Astrocyte (in vitro differentiated cells and primary cell): ENCODE measurements around the gene INTS4. TPM values are rescaled to one million over a fixed set of nuclear protein-coding genes. Genes with fewer than 3 reads are reported as not detected.
"Not testable (repeated sequence)": the region's sequence is repeated elsewhere in the genome, so short reads cannot be mapped to it uniquely, and the experiment has no call there.

Experiments
- DNase-seq: peaks from one replicate; pipeline ENCODE4 v3.0.0-alpha.2; 2010; ENCODE audit warnings: low read depth
- FAIRE-seq: peaks from 2 replicates; lab custom pipeline; 2011; peaks lifted over from hg19 to GRCh38; lab: Jason Lieb, UNC
- H2AFZ ChIP-seq: 2 replicates; pipeline ENCODE4 v1.6.0; 2012; ENCODE audit warnings: low read depth, low read length, inconsistent platforms
- H3K27ac ChIP-seq: 2 replicates; pipeline ENCODE4 v1.5.1; 2011; ENCODE audit warnings: low read depth, low read length, inconsistent platforms
- H3K27me3 ChIP-seq: 2 replicates; pipeline ENCODE4 v1.6.0; 2011; ENCODE audit warnings: low read length, inconsistent platforms; ENCODE audit not compliant: insufficient read depth
- H3K36me3 ChIP-seq: 2 replicates; pipeline ENCODE4 v1.5.1; 2011; ENCODE audit warnings: low read length, inconsistent platforms; ENCODE audit not compliant: insufficient read depth
- H3K4me1 ChIP-seq: 2 replicates; pipeline ENCODE4 v1.5.1; 2011; ENCODE audit warnings: low read length, inconsistent platforms; ENCODE audit not compliant: insufficient read depth
- H3K4me2 ChIP-seq: 2 replicates; pipeline ENCODE4 v1.6.0; 2012; ENCODE audit warnings: low read length, inconsistent platforms
- H3K4me3 ChIP-seq: 2 replicates; pipeline ENCODE4 v1.5.1; 2011; ENCODE audit warnings: low read depth, mild to moderate bottlenecking, low read length, inconsistent platforms; ENCODE audit not compliant: insufficient read depth
- H3K79me2 ChIP-seq: 2 replicates; pipeline ENCODE4 v1.6.0; 2012; ENCODE audit warnings: mild to moderate bottlenecking, low read length, inconsistent platforms; ENCODE audit not compliant: insufficient read depth
- H3K9ac ChIP-seq: 2 replicates; pipeline ENCODE4 v1.6.0; 2012; ENCODE audit warnings: mild to moderate bottlenecking, low read length, inconsistent platforms
- H3K9me3 ChIP-seq: 2 replicates; pipeline ENCODE4 v1.5.1; 2012; ENCODE audit warnings: low read depth, mild to moderate bottlenecking, low read length, inconsistent platforms; ENCODE audit not compliant: insufficient read depth
- H4K20me1 ChIP-seq: 2 replicates; pipeline ENCODE4 v1.6.0; 2012; ENCODE audit warnings: low read length, inconsistent platforms; ENCODE audit not compliant: insufficient read depth
- H3K27ac Mint-ChIP-seq: one replicate; pipeline ENCODE4 v1.8.0; 2021; ENCODE audit warnings: mild to moderate bottlenecking, mixed read lengths; ENCODE audit not compliant: unreplicated experiment
- H3K27me3 Mint-ChIP-seq: one replicate; pipeline ENCODE4 v1.8.0; 2021; ENCODE audit warnings: low read depth, mixed read lengths; ENCODE audit not compliant: unreplicated experiment
- H3K36me3 Mint-ChIP-seq: one replicate; pipeline ENCODE4 v1.8.0; 2021; ENCODE audit warnings: low read depth, mixed read lengths; ENCODE audit not compliant: unreplicated experiment
- H3K4me1 Mint-ChIP-seq: one replicate; pipeline ENCODE4 v1.8.0; 2021; ENCODE audit warnings: low read depth, mixed read lengths; ENCODE audit not compliant: unreplicated experiment
- H3K4me3 Mint-ChIP-seq: one replicate; pipeline ENCODE4 v1.8.0; 2021; ENCODE audit warnings: mild to moderate bottlenecking, moderate library complexity, mixed read lengths; ENCODE audit not compliant: unreplicated experiment
- H3K9me3 Mint-ChIP-seq: one replicate; pipeline ENCODE4 v1.8.0; 2021; ENCODE audit warnings: mild to moderate bottlenecking, mixed read lengths; ENCODE audit not compliant: unreplicated experiment
- CTCF ChIP-seq: IDR thresholded peaks from 2 replicates; pipeline ENCODE4 v1.5.1; 2011; ENCODE audit warnings: low read depth, mild to moderate bottlenecking, inconsistent platforms, low read length, moderate library complexity; ENCODE audit not compliant: insufficient read depth
- EZH2 ChIP-seq: IDR thresholded peaks from 2 replicates; pipeline ENCODE4 v1.6.1; 2012; ENCODE audit warnings: mild to moderate bottlenecking, low read length, inconsistent platforms; ENCODE audit not compliant: insufficient read depth
- total RNA-seq: library from RNA; stranded (reverse); gene quantifications from 2 replicates; pipeline ENCODE4 v1.2.1, GENCODE V29; 2021

Gene INTS4
- total RNA-seq, 1 donor from 2014 or later, result 35.0 TPM

GRCh38 chr11:77908835-77909234 is 85.6 kb downstream of the INTS4 start:
- TF ChIP-seq CTCF (no peak), EZH2 (no peak)
- H3K27ac ChIP-seq, result no peak overlapping the region
- H3K9me3 ChIP-seq, result no peaks in the 10 kb centered on the region
- DNase-seq (no peak), FAIRE-seq (no peak)
- H3K36me3 ChIP-seq, result no peaks in the 10 kb centered on the region
- no peak overlapping the region for H3K27ac Mint-ChIP-seq
- H3K27me3 Mint-ChIP-seq, result no peaks in the 10 kb centered on the region
- H3K4me3 ChIP-seq, result no peak overlapping the region
- no peaks in the 10 kb centered on the region for H3K9me3 Mint-ChIP-seq
- no peak overlapping the region for H3K4me2 ChIP-seq
- H4K20me1 ChIP-seq, result no peaks in the 10 kb centered on the region
- H3K4me1 ChIP-seq, result peaks cover 11% of the 10 kb centered on the region
- H3K36me3 Mint-ChIP-seq, result peaks cover 4% of the 10 kb centered on the region
- H2AFZ ChIP-seq, result no peak overlapping the region
- H3K4me3 Mint-ChIP-seq, result no peak overlapping the region
- no peak overlapping the region for H3K9ac ChIP-seq
- no peaks in the 10 kb centered on the region for H3K79me2 ChIP-seq
- no peaks in the 10 kb centered on the region for H3K27me3 ChIP-seq
- peaks cover 15% of the 10 kb centered on the region for H3K4me1 Mint-ChIP-seq

- not testable (repeated sequence) for H3K9ac ChIP-seq, H3K27ac Mint-ChIP-seq, FAIRE-seq, H3K27me3 Mint-ChIP-seq, H4K20me1 ChIP-seq, H3K4me1 ChIP-seq, DNase-seq, H3K9me3 Mint-ChIP-seq, H3K36me3 ChIP-seq, H3K79me2 ChIP-seq, H3K4me2 ChIP-seq, H3K27ac ChIP-seq, H3K36me3 Mint-ChIP-seq, H3K9me3 ChIP-seq, H3K27me3 ChIP-seq, H3K4me1 Mint-ChIP-seq, H3K4me3 ChIP-seq, H2AFZ ChIP-seq, H3K4me3 Mint-ChIP-seq
Measured at GRCh38 chr11:77894949-77895348, 99.5 kb downstream of the INTS4 start.

GRCh38 chr11:77891703-77892102 is 102.8 kb downstream of the INTS4 start:
- DNase-seq, H3K4me1 Mint-ChIP-seq, H3K79me2 ChIP-seq, H4K20me1 ChIP-seq, H3K27me3 Mint-ChIP-seq, H3K27me3 ChIP-seq, H3K36me3 ChIP-seq, H3K4me1 ChIP-seq, H3K27ac ChIP-seq, H3K4me3 ChIP-seq, FAIRE-seq, H3K9ac ChIP-seq, H3K9me3 Mint-ChIP-seq, H3K36me3 Mint-ChIP-seq, H3K4me2 ChIP-seq, H3K9me3 ChIP-seq, H2AFZ ChIP-seq, H3K4me3 Mint-ChIP-seq, H3K27ac Mint-ChIP-seq: not testable (repeated sequence)

GRCh38 chr11:77891256-77891655 is 103.2 kb downstream of the INTS4 start:
- DNase-seq, result peak; percentile 60
- not testable (repeated sequence) for H3K4me1 Mint-ChIP-seq, H3K9me3 ChIP-seq, H3K79me2 ChIP-seq, H3K9me3 Mint-ChIP-seq, H3K4me2 ChIP-seq, H3K27ac Mint-ChIP-seq, H3K36me3 Mint-ChIP-seq, H3K4me3 Mint-ChIP-seq, H2AFZ ChIP-seq, H3K4me3 ChIP-seq, H3K27me3 Mint-ChIP-seq, H3K27ac ChIP-seq, H4K20me1 ChIP-seq, H3K4me1 ChIP-seq, FAIRE-seq, H3K27me3 ChIP-seq, H3K9ac ChIP-seq, H3K36me3 ChIP-seq

- H3K27ac Mint-ChIP-seq, H4K20me1 ChIP-seq, H3K36me3 ChIP-seq, H3K9me3 Mint-ChIP-seq, H3K27me3 ChIP-seq, H3K27ac ChIP-seq, H3K9ac ChIP-seq, H3K27me3 Mint-ChIP-seq, H3K4me1 ChIP-seq, H3K4me3 Mint-ChIP-seq, H3K79me2 ChIP-seq, H3K4me2 ChIP-seq, H2AFZ ChIP-seq, H3K9me3 ChIP-seq, FAIRE-seq, H3K4me3 ChIP-seq, H3K4me1 Mint-ChIP-seq: not testable (repeated sequence)
- peak; percentile 58 for DNase-seq
- peaks cover 10% of the 10 kb centered on the region for H3K36me3 Mint-ChIP-seq
Measured at GRCh38 chr11:77890619-77891056, 103.8 kb downstream of the INTS4 start.
